GM23338 (cell line): ENCODE measurements around the gene TEX36. TPM values are rescaled to one million over a fixed set of nuclear protein-coding genes. Genes with fewer than 3 reads are reported as not detected.

Source experiments
- ATAC-seq: fragments of 200-7000 bp; cut with Tn5 transposase; 3 replicates; pipeline ENCODE4 v1.9.1; 2020
- DNase-seq: peaks from one replicate; pipeline ENCODE4 v3.0.0-alpha.2; 2015; ENCODE audit warnings: low spot score
- H2AFZ ChIP-seq: fragments of 200-600 bp; sonication (generic); 2 replicates; pipeline ENCODE4 v1.8.0; 2016; ENCODE audit warnings: antibody characterized with exemption, mild to moderate bottlenecking, moderate library complexity
- H3F3A ChIP-seq: fragments of 200-600 bp; sonication (generic); replicated peaks from 2 replicates; pipeline ENCODE4 v1.8.0; 2017; ENCODE audit warnings: antibody characterized with exemption, mixed run types, low read depth
- H3K27ac ChIP-seq: fragments of 200-600 bp; sonication (generic); 2 replicates; pipeline ENCODE4 v1.6.1; 2016; ENCODE audit warnings: low read depth
- H3K27me3 ChIP-seq: fragments of 200-600 bp; sonication (generic); 2 replicates; pipeline ENCODE4 v1.8.0; 2016; ENCODE audit warnings: mild to moderate bottlenecking, mixed run types, moderate library complexity; ENCODE audit not compliant: insufficient read depth
- H3K36me3 ChIP-seq: fragments of 200-600 bp; sonication (generic); 2 replicates; pipeline ENCODE4 v1.8.0; 2016; ENCODE audit warnings: mild to moderate bottlenecking; ENCODE audit not compliant: insufficient read depth
- H3K4me1 ChIP-seq: fragments of 200-600 bp; sonication (generic); 2 replicates; pipeline ENCODE4 v1.8.0; 2016; ENCODE audit warnings: mild to moderate bottlenecking, moderate library complexity; ENCODE audit not compliant: insufficient read depth
- H3K4me2 ChIP-seq: fragments of 200-600 bp; sonication (generic); 2 replicates; pipeline ENCODE4 v1.7.1; 2017; ENCODE audit warnings: mixed run types
- H3K4me3 ChIP-seq: fragments of 200-600 bp; sonication (generic); 2 replicates; pipeline ENCODE4 v1.6.1; 2016; ENCODE audit warnings: mixed run types
- H3K79me2 ChIP-seq: fragments of 200-600 bp; sonication (generic); replicated peaks from 2 replicates; pipeline ENCODE4 v1.8.0; 2017; ENCODE audit warnings: mild to moderate bottlenecking; ENCODE audit not compliant: insufficient read depth
- H3K9me2 ChIP-seq: fragments of 200-600 bp; sonication (generic); 2 replicates; pipeline ENCODE4 v1.8.0; 2017; ENCODE audit not compliant: insufficient read depth
- H4K20me1 ChIP-seq: fragments of 200-600 bp; sonication (generic); replicated peaks from 2 replicates; pipeline ENCODE4 v1.8.0; 2017; ENCODE audit warnings: mild to moderate bottlenecking; ENCODE audit not compliant: insufficient read depth
- H3K27ac Mint-ChIP-seq: 2 replicates; pipeline ENCODE4 v1.8.0; 2020; ENCODE audit warnings: inconsistent platforms, mild to moderate bottlenecking, moderate library complexity, mixed read lengths
- H3K27me3 Mint-ChIP-seq: 3 replicates; pipeline ENCODE4 v1.8.0; 2022; ENCODE audit warnings: low read depth, mild to moderate bottlenecking, moderate library complexity, mixed read lengths, inconsistent platforms; ENCODE audit not compliant: insufficient read depth, poor library complexity
- H3K36me3 Mint-ChIP-seq: 3 replicates; pipeline ENCODE4 v1.8.0; 2021; ENCODE audit warnings: low read depth, mild to moderate bottlenecking, inconsistent platforms, moderate library complexity, mixed read lengths
- H3K4me1 Mint-ChIP-seq: 3 replicates; pipeline ENCODE4 v1.8.0; 2020; ENCODE audit warnings: mild to moderate bottlenecking, inconsistent platforms, mixed read lengths
- H3K4me3 Mint-ChIP-seq: 3 replicates; pipeline ENCODE4 v1.8.0; 2021; ENCODE audit warnings: moderate library complexity, mild to moderate bottlenecking, inconsistent platforms, mixed read lengths
- H3K9me3 Mint-ChIP-seq: 3 replicates; pipeline ENCODE4 v1.8.0; 2020; ENCODE audit warnings: moderate library complexity, mild to moderate bottlenecking, inconsistent platforms, mixed read lengths
- CREB1 ChIP-seq: fragments of 250-450 bp; sonication (Bioruptor Pico); IDR thresholded peaks from 2 replicates; pipeline ENCODE4 v1.5.0; 2020; ENCODE audit warnings: low read depth, mild to moderate bottlenecking, moderate library complexity
- POLR2AphosphoS5 ChIP-seq: IDR thresholded peaks from 2 replicates; pipeline ENCODE4 v1.6.1; 2016; ENCODE audit warnings: antibody characterized with exemption, low read depth
- ZNF114 ChIP-seq: fragments of 250-450 bp; sonication (Bioruptor Pico); IDR thresholded peaks from 2 replicates; pipeline ENCODE4 v1.5.0; 2020; ENCODE audit warnings: mild to moderate bottlenecking, moderate library complexity
- ZNF331 ChIP-seq: fragments of 250-450 bp; sonication (Bioruptor Pico); IDR thresholded peaks from 2 replicates; pipeline ENCODE4 v1.5.0; 2020; ENCODE audit warnings: low read depth, mild to moderate bottlenecking, moderate library complexity
- polyA plus RNA-seq: library from polyadenylated mRNA; unstranded; fragments of >200 nt; fragmentation: Nextera tagmentation; extraction: Ambion mirVana; gene quantifications from 2 replicates; pipeline ENCODE4 v1.2.1, GENCODE V29; 2016
- total RNA-seq: library from RNA; depleted of rRNA; stranded (reverse); fragments of >200 nt; shearing (Covaris generic); gene quantifications from 2 replicates; pipeline ENCODE4 v1.2.3, GENCODE V29; 2014
- TF ChIP-seq, protein P1 (sequence below): fragments of 250-450 bp; sonication (Bioruptor Pico); IDR thresholded peaks from 2 replicates; pipeline ENCODE4 v1.5.0; 2020; ENCODE audit warnings: mild to moderate bottlenecking, moderate library complexity
- TF ChIP-seq, protein P2 (sequence below), 2 experiments: fragments of 200-600 bp in 1 of 2; sonication (generic) in 1 of 2; conservative IDR thresholded peaks; 2 replicates each; pipeline versions ENCODE4 v1.5.1 to v1.6.1; 2016 to 2017; ENCODE audit warnings: antibody characterized with exemption in 2 of 2, low read depth in 2 of 2, mild to moderate bottlenecking in 2 of 2, moderate library complexity in 1 of 2

The TEX36 gene
- total and polyA plus RNA-seq, 2 experiments from 2014 or later: not detected

DNA sequence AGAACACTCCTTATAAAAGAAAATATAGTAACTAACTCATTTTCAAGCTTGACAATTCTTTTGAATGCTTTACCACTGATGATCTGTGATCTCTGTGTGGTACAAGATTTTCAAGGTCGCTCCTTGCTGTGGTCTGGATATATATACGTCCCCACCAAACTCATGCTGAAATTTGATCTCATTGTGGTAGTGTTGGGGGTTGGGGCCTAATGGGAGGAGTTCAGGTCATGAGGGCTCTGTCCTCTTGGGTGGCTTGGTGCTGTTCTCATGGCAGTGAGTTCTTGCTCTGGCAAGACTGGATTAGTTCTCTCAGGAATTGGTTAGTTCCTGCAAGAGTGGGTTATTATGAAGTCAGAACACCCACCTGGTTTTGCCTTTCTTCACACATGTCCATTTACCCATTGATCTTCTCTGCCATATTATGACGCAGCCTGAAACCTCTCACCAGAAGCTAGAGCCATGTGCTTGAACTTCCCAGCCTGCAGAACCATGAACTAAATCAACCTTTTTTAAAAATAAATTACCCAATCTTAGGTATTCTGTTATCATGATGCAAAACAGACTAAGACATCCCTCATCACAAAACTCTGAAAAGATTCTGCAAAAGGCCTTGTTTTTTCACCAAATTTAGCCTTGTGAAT is 28.3 kb upstream of the TEX36 start (continued):
- TF ChIP-seq, protein P1, sequence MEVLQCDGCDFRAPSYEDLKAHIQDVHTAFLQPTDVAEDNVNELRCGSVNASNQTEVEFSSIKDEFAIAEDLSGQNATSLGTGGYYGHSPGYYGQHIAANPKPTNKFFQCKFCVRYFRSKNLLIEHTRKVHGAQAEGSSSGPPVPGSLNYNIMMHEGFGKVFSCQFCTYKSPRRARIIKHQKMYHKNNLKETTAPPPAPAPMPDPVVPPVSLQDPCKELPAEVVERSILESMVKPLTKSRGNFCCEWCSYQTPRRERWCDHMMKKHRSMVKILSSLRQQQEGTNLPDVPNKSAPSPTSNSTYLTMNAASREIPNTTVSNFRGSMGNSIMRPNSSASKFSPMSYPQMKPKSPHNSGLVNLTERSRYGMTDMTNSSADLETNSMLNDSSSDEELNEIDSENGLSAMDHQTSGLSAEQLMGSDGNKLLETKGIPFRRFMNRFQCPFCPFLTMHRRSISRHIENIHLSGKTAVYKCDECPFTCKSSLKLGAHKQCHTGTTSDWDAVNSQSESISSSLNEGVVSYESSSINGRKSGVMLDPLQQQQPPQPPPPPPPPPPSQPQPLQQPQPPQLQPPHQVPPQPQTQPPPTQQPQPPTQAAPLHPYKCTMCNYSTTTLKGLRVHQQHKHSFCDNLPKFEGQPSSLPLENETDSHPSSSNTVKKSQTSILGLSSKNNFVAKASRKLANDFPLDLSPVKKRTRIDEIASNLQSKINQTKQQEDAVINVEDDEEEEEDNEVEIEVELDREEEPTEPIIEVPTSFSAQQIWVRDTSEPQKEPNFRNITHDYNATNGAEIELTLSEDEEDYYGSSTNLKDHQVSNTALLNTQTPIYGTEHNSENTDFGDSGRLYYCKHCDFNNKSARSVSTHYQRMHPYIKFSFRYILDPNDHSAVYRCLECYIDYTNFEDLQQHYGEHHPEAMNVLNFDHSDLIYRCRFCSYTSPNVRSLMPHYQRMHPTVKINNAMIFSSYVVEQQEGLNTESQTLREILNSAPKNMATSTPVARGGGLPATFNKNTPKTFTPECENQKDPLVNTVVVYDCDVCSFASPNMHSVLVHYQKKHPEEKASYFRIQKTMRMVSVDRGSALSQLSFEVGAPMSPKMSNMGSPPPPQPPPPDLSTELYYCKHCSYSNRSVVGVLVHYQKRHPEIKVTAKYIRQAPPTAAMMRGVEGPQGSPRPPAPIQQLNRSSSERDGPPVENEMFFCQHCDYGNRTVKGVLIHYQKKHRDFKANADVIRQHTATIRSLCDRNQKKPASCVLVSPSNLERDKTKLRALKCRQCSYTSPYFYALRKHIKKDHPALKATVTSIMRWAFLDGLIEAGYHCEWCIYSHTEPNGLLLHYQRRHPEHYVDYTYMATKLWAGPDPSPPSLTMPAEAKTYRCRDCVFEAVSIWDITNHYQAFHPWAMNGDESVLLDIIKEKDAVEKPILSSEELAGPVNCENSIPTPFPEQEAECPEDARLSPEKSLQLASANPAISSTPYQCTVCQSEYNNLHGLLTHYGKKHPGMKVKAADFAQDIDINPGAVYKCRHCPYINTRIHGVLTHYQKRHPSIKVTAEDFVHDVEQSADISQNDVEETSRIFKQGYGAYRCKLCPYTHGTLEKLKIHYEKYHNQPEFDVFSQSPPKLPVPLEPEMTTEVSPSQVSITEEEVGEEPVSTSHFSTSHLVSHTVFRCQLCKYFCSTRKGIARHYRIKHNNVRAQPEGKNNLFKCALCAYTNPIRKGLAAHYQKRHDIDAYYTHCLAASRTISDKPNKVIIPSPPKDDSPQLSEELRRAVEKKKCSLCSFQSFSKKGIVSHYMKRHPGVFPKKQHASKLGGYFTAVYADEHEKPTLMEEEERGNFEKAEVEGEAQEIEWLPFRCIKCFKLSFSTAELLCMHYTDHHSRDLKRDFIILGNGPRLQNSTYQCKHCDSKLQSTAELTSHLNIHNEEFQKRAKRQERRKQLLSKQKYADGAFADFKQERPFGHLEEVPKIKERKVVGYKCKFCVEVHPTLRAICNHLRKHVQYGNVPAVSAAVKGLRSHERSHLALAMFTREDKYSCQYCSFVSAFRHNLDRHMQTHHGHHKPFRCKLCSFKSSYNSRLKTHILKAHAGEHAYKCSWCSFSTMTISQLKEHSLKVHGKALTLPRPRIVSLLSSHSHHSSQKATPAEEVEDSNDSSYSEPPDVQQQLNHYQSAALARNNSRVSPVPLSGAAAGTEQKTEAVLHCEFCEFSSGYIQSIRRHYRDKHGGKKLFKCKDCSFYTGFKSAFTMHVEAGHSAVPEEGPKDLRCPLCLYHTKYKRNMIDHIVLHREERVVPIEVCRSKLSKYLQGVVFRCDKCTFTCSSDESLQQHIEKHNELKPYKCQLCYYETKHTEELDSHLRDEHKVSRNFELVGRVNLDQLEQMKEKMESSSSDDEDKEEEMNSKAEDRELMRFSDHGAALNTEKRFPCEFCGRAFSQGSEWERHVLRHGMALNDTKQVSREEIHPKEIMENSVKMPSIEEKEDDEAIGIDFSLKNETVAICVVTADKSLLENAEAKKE (CRISPR knock-in tag): no peak

DNA sequence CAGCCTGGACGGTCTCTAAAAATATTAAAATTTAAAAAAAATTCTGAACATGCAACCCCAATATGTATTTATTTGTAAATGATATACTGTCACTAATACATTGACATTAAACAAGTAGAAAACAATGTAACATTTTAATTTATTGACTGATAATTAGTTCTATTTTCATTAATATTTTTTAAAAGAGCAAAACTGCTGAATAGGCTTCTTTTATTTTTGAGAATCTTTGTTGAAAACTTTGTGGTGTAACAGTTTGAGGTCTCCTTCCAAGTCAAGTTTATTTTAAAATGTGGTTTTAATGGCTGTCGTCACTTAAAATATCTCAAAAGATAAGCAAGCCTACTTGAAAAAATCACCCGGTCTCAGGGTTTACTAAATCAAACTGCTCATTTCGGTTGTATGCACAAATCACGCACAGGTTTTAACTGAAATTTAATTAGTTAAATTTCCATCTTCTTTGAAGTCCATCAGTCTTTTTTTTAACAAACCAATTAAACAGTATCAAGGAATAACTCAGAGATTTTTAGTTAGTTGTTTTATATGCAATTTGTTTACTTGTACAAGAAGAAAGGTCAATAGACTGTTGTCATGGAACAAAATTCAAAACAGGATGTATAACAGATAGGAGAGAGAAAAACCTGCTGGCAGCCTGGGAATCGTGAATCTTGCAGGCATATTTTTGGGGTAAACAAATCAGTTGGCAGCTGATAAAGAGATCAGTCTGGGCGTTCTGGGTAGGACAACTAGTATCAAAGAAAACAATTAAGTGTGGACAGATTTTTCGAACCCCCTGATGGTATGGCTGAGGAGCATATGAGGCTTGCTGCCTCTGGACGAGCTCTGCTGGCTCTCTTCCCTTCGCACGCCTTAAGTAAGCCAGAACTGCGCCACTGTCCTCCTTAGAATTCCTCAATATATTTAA is 26.9 kb upstream of the TEX36 start:
- H3K36me3 Mint-ChIP-seq: no peaks in the 10 kb centered on the region
- no peak overlapping the region for H3K4me3 Mint-ChIP-seq
- no peak overlapping the region for H3K4me2 ChIP-seq
- H4K20me1 ChIP-seq: no peaks in the 10 kb centered on the region
- no peaks in the 10 kb centered on the region for H3K79me2 ChIP-seq
- H3K27me3 Mint-ChIP-seq: peaks cover 5% of the 10 kb centered on the region
- peaks cover 6% of the 10 kb centered on the region; the same call in 2 of the 3 replicates for H3K9me3 Mint-ChIP-seq
- H3F3A ChIP-seq: no peaks in the 10 kb centered on the region
- H3K27me3 ChIP-seq: no peaks in the 10 kb centered on the region
- H2AFZ ChIP-seq: no peak overlapping the region
- DNase-seq (no peak), ATAC-seq (no peak)
- peaks cover 11% of the 10 kb centered on the region; the same call in 2 of the 3 replicates for H3K4me1 Mint-ChIP-seq
- no peak overlapping the region for H3K27ac ChIP-seq
- no peak overlapping the region for H3K4me3 ChIP-seq
- H3K27ac Mint-ChIP-seq: no peak overlapping the region
- no peaks in the 10 kb centered on the region; the same call in 1 of the 2 replicates for H3K4me1 ChIP-seq
- H3K36me3 ChIP-seq: no peaks in the 10 kb centered on the region
- peaks cover 7% of the 10 kb centered on the region; the same call in 1 of the 2 replicates for H3K9me2 ChIP-seq
- TF ChIP-seq ZNF114 (no peak), ZNF331 (CRISPR knock-in tag) (no peak), POLR2AphosphoS5 (no peak), CREB1 (no peak)
- TF ChIP-seq, protein P2, sequence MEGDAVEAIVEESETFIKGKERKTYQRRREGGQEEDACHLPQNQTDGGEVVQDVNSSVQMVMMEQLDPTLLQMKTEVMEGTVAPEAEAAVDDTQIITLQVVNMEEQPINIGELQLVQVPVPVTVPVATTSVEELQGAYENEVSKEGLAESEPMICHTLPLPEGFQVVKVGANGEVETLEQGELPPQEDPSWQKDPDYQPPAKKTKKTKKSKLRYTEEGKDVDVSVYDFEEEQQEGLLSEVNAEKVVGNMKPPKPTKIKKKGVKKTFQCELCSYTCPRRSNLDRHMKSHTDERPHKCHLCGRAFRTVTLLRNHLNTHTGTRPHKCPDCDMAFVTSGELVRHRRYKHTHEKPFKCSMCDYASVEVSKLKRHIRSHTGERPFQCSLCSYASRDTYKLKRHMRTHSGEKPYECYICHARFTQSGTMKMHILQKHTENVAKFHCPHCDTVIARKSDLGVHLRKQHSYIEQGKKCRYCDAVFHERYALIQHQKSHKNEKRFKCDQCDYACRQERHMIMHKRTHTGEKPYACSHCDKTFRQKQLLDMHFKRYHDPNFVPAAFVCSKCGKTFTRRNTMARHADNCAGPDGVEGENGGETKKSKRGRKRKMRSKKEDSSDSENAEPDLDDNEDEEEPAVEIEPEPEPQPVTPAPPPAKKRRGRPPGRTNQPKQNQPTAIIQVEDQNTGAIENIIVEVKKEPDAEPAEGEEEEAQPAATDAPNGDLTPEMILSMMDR (conservative IDR thresholded peaks at IDR 0.05; ENCODE audit: low read depth in 2 of 2): no peak
